DOHH2 (cell line): Measurements from ENCODE around the gene TFB2M.

ENCODE experiments used
- H3F3A ChIP-seq: fragments of 200-600 bp; sonication (generic), shearing (Covaris generic); 2 replicates; pipeline ENCODE4 v1.6.0; 2016; ENCODE audit warnings: antibody characterized with exemption, mild to moderate bottlenecking; ENCODE audit not compliant: control insufficient read depth, insufficient read depth
- H3K27ac ChIP-seq: fragments of 200-600 bp; sonication (generic); 2 replicates; pipeline ENCODE4 v1.5.1; 2014; ENCODE audit warnings: low read depth, mild to moderate bottlenecking, low read length, moderate library complexity
- H3K27me3 ChIP-seq: fragments of 200-600 bp; sonication (generic); 2 replicates; pipeline ENCODE4 v1.6.1; 2014; ENCODE audit warnings: mild to moderate bottlenecking, low read length, mixed read lengths; ENCODE audit not compliant: control insufficient read depth
- H3K36me3 ChIP-seq: fragments of 200-600 bp; sonication (generic); 2 replicates; pipeline ENCODE4 v1.6.1; 2014; ENCODE audit warnings: mild to moderate bottlenecking, low read length, moderate library complexity, mixed read lengths; ENCODE audit not compliant: control insufficient read depth
- H3K4me1 ChIP-seq: fragments of 200-600 bp; sonication (generic); 2 replicates; pipeline ENCODE4 v1.6.1; 2014; ENCODE audit warnings: mild to moderate bottlenecking, low read length, mixed read lengths; ENCODE audit not compliant: control insufficient read depth
- H3K4me2 ChIP-seq: fragments of 200-600 bp; sonication (generic); 2 replicates; pipeline ENCODE4 v1.6.0; 2014; ENCODE audit warnings: mild to moderate bottlenecking, low read length, moderate library complexity
- H3K4me3 ChIP-seq: fragments of 200-600 bp; sonication (generic); 2 replicates; pipeline ENCODE4 v1.5.1; 2014; ENCODE audit warnings: mild to moderate bottlenecking, low read length, mixed read lengths
- H3K79me2 ChIP-seq: fragments of 200-600 bp; sonication (generic); 2 replicates; pipeline ENCODE4 v1.6.1; 2014; ENCODE audit warnings: mild to moderate bottlenecking, low read length, mixed read lengths; ENCODE audit not compliant: control insufficient read depth
- H3K9me2 ChIP-seq: fragments of 200-600 bp; sonication (generic); replicated peaks from 2 replicates; pipeline ENCODE4 v1.6.1; 2014; ENCODE audit warnings: mild to moderate bottlenecking, low read length, mixed read lengths; ENCODE audit not compliant: control insufficient read depth
- H3K9me3 ChIP-seq: fragments of 200-600 bp; sonication (generic); 2 replicates; pipeline ENCODE4 v1.6.1; 2014; ENCODE audit warnings: antibody characterized with exemption, low read length, mixed read lengths; ENCODE audit not compliant: control insufficient read depth, insufficient read depth
- H4K20me1 ChIP-seq: fragments of 200-600 bp; sonication (generic); 2 replicates; pipeline ENCODE4 v1.6.0; 2014; ENCODE audit warnings: low read depth, mild to moderate bottlenecking, antibody characterized with exemption, low read length, moderate library complexity; ENCODE audit not compliant: control insufficient read depth, insufficient read depth
- CTCF ChIP-seq: fragments of 200-600 bp; sonication (generic); IDR thresholded peaks from one replicate; pipeline ENCODE4 v1.5.1; 2014; ENCODE audit warnings: antibody characterized with exemption, mild to moderate bottlenecking, low read depth, low read length; ENCODE audit not compliant: poor library complexity, severe bottlenecking
- EZH2phosphoT487 ChIP-seq: fragments of 200-600 bp; sonication (generic); IDR thresholded peaks from 2 replicates; pipeline ENCODE4 v1.6.1; 2017; ENCODE audit warnings: borderline replicate concordance, mild to moderate bottlenecking, antibody characterized with exemption, low read length, moderate library complexity, mixed read lengths

Gene TFB2M

DNA sequence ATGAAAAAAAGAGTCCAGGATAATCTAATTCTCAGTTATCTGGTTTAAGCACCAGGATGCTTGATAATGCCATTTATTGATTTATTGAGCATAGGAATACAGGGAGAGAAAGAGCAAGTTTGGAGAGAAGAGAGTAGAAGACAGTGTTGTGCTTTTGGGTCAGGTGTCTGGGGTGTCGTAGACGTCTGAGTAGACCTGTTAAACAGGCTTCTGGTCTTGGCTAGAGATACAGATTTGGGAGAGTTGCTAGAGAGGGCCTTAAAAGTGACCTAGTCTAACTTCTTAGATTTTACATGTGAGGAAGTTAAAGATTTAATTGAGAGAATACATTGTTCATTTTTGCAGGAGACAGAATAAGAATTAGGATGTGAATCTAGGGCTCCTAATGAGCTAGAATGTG, 34.5 kb upstream of the TFB2M start:
- Histone ChIP-seq H3K4me2 (no peak overlapping the region), H3F3A (no peaks in the 10 kb centered on the region), H4K20me1 (no peaks in the 10 kb centered on the region), H3K4me1 (no peaks in the 10 kb centered on the region), H3K27ac (no peak overlapping the region), H3K79me2 (peaks cover 96% of the 10 kb centered on the region), H3K9me2 (no peaks in the 10 kb centered on the region), H3K4me3 (no peak overlapping the region), H3K9me3 (no peaks in the 10 kb centered on the region), H3K27me3 (no peaks in the 10 kb centered on the region), H3K36me3 (peaks cover 28% of the 10 kb centered on the region)
- TF ChIP-seq EZH2phosphoT487 (no peak), CTCF (no peak)

GRCh38 chr1:246599315-246599714, 33.3 kb upstream of the TFB2M start:
- Histone ChIP-seq H3K27me3 (no peaks in the 10 kb centered on the region), H3K4me2 (no peak overlapping the region), H3K36me3 (peaks cover 34% of the 10 kb centered on the region), H3K27ac (no peak overlapping the region), H3K4me1 (no peaks in the 10 kb centered on the region), H3K9me2 (no peaks in the 10 kb centered on the region), H3K79me2 (peaks cover 96% of the 10 kb centered on the region), H3K4me3 (no peak overlapping the region), H4K20me1 (no peaks in the 10 kb centered on the region), H3F3A (no peaks in the 10 kb centered on the region), H3K9me3 (no peaks in the 10 kb centered on the region)
- TF ChIP-seq CTCF (no peak), EZH2phosphoT487 (no peak)

DNA sequence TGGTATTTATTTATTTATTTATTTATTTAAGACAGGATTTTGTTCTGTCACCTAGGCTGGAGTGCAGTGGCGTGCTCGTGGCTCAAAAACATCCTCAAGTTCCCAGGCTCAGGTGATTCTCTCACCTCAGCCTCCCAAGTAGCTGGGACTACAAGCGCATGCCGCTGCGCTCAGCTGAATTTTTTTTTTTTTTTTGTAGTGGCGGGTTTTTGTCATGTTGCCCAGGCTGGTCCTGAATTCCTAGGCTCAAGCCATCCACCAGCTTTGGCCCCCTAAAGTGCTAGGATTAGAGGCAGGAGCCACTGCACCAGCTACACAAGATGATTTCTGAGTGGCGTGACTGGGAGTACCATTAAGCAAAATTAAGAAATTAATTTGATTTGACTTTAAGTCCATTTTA, 31.9 kb upstream of the TFB2M start:
- no peaks in the 10 kb centered on the region for H3K4me1 ChIP-seq

More for the DNA sequence above, 31.9 kb upstream of the TFB2M start:
- Histone ChIP-seq H3K4me2 (no peak overlapping the region), H3K9me2 (no peaks in the 10 kb centered on the region), H3K79me2 (peaks cover 86% of the 10 kb centered on the region), H3F3A (no peaks in the 10 kb centered on the region), H4K20me1 (no peaks in the 10 kb centered on the region), H3K27ac (no peak overlapping the region), H3K36me3 (peaks cover 38% of the 10 kb centered on the region), H3K4me3 (no peak overlapping the region), H3K9me3 (no peaks in the 10 kb centered on the region), H3K27me3 (no peaks in the 10 kb centered on the region)
- TF ChIP-seq EZH2phosphoT487 (no peak), CTCF (no peak)
